ENCODE data around the gene PKNOX2.

Gene PKNOX2

DNA sequence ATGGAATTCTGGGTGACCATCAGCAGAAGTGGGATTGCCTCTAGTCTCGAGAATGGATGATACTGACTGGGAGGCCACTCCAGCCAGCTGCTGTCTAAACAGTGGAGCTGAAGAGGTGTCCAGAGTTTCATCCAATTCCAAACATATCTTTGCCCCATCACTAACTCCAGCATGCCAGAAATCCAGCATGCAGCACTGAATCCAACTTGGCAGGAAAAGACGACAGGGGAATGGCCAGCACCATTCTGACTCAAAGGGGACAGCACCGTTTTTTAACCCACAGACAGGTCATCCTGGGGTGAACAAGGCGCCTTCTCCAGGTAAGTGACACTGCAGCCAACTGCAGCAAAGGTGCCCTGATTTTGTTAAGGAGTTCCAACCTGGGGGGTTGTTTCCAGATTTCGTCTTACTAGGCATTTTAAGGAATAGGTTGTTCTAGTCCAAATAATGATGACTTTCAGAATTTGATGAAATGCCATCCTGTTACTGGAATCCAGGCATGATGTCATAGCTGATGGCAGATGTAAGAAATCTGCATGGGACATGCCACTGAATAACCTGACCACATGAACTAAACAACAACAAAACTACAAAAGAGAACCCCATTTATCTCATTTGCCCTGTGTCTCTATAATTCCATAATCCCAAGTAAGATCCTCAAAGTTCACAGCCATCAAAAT lies 299.2 kb downstream of the PKNOX2 start:
- ChIA-PET POLR2A (no interaction called here), CTCF (interaction anchor here (1.1 to 3.6 kb wide), 3 partner anchors 9 to 14 kb away, joined by 3 to 21 read pairs (median 4); no protein-coding TSS in a partner anchor)
- TF ChIP-seq, protein P1, sequence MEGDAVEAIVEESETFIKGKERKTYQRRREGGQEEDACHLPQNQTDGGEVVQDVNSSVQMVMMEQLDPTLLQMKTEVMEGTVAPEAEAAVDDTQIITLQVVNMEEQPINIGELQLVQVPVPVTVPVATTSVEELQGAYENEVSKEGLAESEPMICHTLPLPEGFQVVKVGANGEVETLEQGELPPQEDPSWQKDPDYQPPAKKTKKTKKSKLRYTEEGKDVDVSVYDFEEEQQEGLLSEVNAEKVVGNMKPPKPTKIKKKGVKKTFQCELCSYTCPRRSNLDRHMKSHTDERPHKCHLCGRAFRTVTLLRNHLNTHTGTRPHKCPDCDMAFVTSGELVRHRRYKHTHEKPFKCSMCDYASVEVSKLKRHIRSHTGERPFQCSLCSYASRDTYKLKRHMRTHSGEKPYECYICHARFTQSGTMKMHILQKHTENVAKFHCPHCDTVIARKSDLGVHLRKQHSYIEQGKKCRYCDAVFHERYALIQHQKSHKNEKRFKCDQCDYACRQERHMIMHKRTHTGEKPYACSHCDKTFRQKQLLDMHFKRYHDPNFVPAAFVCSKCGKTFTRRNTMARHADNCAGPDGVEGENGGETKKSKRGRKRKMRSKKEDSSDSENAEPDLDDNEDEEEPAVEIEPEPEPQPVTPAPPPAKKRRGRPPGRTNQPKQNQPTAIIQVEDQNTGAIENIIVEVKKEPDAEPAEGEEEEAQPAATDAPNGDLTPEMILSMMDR (IDR thresholded peaks at IDR 0.05; ENCODE audit: insufficient read depth, low read length, missing control alignments): no peak
- no peak for DNase-seq (ENCODE audit: low read depth, low spot score)
- H3K4me3 ChIP-seq (ENCODE audit: low read depth, low read length): no peak overlapping the region

DNA sequence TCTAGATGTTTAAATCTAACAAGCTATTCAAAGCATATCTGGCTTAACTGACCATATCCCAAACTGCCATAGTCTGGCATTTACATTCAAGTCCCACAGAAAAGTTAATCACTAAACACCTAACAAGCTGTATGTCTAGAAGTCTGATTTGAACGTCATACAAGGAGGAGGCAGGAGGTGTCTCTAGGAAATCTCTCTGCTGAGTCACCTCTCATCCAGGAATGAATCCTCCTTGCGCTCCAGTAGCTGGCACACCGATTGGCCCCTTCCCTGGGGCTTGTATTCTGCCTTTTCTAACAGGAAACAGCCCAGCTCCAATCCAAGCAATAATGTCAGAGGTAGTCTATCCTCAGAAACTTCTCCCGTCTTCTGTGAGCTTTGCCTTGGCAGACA lies 299.7 kb downstream of the PKNOX2 start:
- TF ChIP-seq, protein P1 (IDR thresholded peaks at IDR 0.05; ENCODE audit: insufficient read depth, low read length, missing control alignments): no peak
- POLR2A ChIA-PET: no interaction called here
- no peak for DNase-seq (ENCODE audit: low read depth, low spot score)
- CTCF ChIA-PET: interaction anchor here (1.1 to 3.6 kb wide), 3 partner anchors 10 to 13 kb away, joined by 3 to 21 read pairs (median 4); no protein-coding TSS in a partner anchor
- H3K4me3 ChIP-seq (ENCODE audit: low read depth, low read length): no peak overlapping the region

GRCh38 chr11:125464666-125465065 lies 300.1 kb downstream of the PKNOX2 start:
- ChIA-PET CTCF (interaction anchor here (1.1 to 3.6 kb wide), 3 partner anchors 10 to 13 kb away, joined by 3 to 21 read pairs (median 4); no protein-coding TSS in a partner anchor), POLR2A (no interaction called here)
- H3K4me3 ChIP-seq (ENCODE audit: low read depth, low read length): no peak overlapping the region
- TF ChIP-seq, protein P1 (IDR thresholded peaks at IDR 0.05; ENCODE audit: insufficient read depth, low read length, missing control alignments): no peak
- DNase-seq (ENCODE audit: low read depth, low spot score): no peak

DNA sequence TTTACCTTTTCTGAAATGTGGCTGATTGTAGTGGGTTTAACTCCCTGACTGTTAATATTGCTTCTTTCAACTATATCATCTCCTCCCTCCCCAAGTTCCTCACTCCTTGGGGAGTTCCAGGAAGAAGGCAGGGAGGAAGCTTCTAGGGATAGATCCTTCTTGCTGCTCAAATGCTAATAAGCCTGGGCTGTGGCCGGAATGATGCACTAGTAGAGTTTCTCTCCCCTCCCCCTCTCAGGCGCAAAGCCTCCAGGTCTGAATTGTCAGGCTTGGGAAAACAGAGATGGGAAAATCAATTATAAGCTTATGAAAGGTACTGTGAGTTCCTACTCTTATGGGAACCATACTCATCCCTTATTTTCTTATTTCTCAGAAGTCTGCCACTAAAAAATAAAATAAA lies 300.7 kb downstream of the PKNOX2 start:
- ChIA-PET POLR2A (no interaction called here), CTCF (interaction anchor here (3.6 kb wide), 1 partner anchor 12 kb away, joined by 21 read pairs; no protein-coding TSS in a partner anchor)
- no peak overlapping the region for H3K4me3 ChIP-seq (ENCODE audit: low read depth, low read length)
- TF ChIP-seq, protein P1 (IDR thresholded peaks at IDR 0.05; ENCODE audit: insufficient read depth, low read length, missing control alignments): no peak
- no peak for DNase-seq (ENCODE audit: low read depth, low spot score)

DNA sequence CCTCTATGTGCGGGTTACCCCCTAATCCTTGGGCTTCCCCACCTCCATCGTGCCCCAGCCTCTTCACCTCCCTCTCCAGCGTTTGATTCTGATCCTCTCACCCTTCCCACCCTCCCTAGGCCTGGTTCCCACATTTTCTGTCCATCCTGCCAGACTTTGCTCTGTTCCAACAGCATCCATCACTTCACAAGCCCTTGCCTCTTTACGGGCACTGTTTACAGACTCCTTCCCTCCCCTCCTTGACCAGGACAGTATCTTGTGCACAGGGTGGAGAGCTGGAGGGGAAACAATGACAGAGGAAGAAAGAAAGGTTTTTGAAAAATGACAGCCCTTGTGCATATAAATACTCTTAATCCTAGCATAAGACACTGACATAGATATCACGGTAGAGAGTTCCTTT lies 301.1 kb downstream of the PKNOX2 start:
- TF ChIP-seq, protein P1 (IDR thresholded peaks at IDR 0.05; ENCODE audit: insufficient read depth, low read length, missing control alignments): no peak
- POLR2A ChIA-PET: no interaction called here
- no peak overlapping the region for H3K4me3 ChIP-seq (ENCODE audit: low read depth, low read length)
- CTCF ChIA-PET: interaction anchor here (3.6 kb wide), 1 partner anchor 13 kb away, joined by 21 read pairs; no protein-coding TSS in a partner anchor
- no peak for DNase-seq (ENCODE audit: low read depth, low spot score)

GRCh38 chr11:125468025-125468424 lies 303.5 kb downstream of the PKNOX2 start:
- TF ChIP-seq, protein P1 (IDR thresholded peaks at IDR 0.05; ENCODE audit: insufficient read depth, low read length, missing control alignments): no peak

More at GRCh38 chr11:125468025-125468424, 303.5 kb downstream of the PKNOX2 start:
- no peak overlapping the region for H3K4me3 ChIP-seq (ENCODE audit: low read depth, low read length)
- CTCF ChIA-PET: no interaction called here
- POLR2A ChIA-PET: no interaction called here
- DNase-seq (ENCODE audit: low read depth, low spot score): no peak
